H1 (cell line): ENCODE data around the gene CGRRF1. TPM values are rescaled to one million over a fixed set of nuclear protein-coding genes. Genes with fewer than 3 reads are reported as not detected.

ENCODE experiments used
- ASH2L ChIP-seq: fragments of 200-600, 300-600 bp; sonication (generic); IDR thresholded peaks from one replicate; pipeline ENCODE4 v1.7.1; 2017; ENCODE audit warnings: low read length
- FOSL1 ChIP-seq: IDR thresholded peaks from 2 replicates; pipeline ENCODE4 v1.6.1; 2011; ENCODE audit warnings: mild to moderate bottlenecking, low read depth, low read length, moderate library complexity; ENCODE audit not compliant: insufficient read depth
- GABPA ChIP-seq: IDR thresholded peaks from 2 replicates; pipeline ENCODE4 v1.6.1; 2011; ENCODE audit warnings: mild to moderate bottlenecking, low read length, moderate library complexity, borderline replicate concordance; ENCODE audit not compliant: insufficient read depth
- GTF2F1 ChIP-seq: IDR thresholded peaks from 2 replicates; pipeline ENCODE4 v1.6.1; 2012; ENCODE audit warnings: low read depth, low read length, improper control_type of control experiment, borderline replicate concordance
- JUN ChIP-seq: IDR thresholded peaks from 2 replicates; pipeline ENCODE4 v1.6.1; 2011; ENCODE audit warnings: low read depth, mild to moderate bottlenecking, improper control_type of control experiment, low read length
- NRF1 ChIP-seq: IDR thresholded peaks from 2 replicates; pipeline ENCODE4 v1.6.1; 2011; ENCODE audit warnings: mild to moderate bottlenecking, low read depth, low read length, improper control_type of control experiment
- SP1 ChIP-seq: IDR thresholded peaks from 2 replicates; pipeline ENCODE4 v1.6.1; 2011; ENCODE audit warnings: low read depth, low read length
- SP4 ChIP-seq: IDR thresholded peaks from 2 replicates; pipeline ENCODE4 v1.6.1; 2012; ENCODE audit warnings: low read length, inconsistent platforms
- SRF ChIP-seq: IDR thresholded peaks from 2 replicates; pipeline ENCODE4 v1.6.1; 2011; ENCODE audit warnings: mild to moderate bottlenecking, low read depth, low read length, moderate library complexity
- TEAD4 ChIP-seq: IDR thresholded peaks from 2 replicates; pipeline ENCODE4 v1.6.1; 2012; ENCODE audit warnings: low read depth, low read length, inconsistent platforms, mixed read lengths
- polyA plus RNA-seq, 7 experiments: library from polyadenylated mRNA; depleted of rRNA in 3 of 7; stranded (reverse) in 5 of 7; unstranded in 2 of 7; fragments of >200 nt in 5 of 7; fragments of 200-250 nt in 2 of 7; gene quantifications; 1 replicate in 5 of 7; 2 replicates in 1 of 7; 4 replicates in 1 of 7; pipeline versions ENCODE4 v1.2.1 to v1.2.3, GENCODE V29; 2011 to 2013; ENCODE audit warnings: missing spikeins in 2 of 7, mixed read lengths in 2 of 7
- total RNA-seq: library from RNA; stranded (reverse); fragmentation: NEBNext Ultra II Directional; extraction: Animal tissue kit (Norgen Biotek cat#: 25700); gene quantifications from 2 replicates; pipeline ENCODE4 v1.2.1, GENCODE V29; 2021
- TF ChIP-seq, protein P1 (sequence below): IDR thresholded peaks from 2 replicates; pipeline ENCODE4 v1.6.1; 2012; ENCODE audit warnings: inconsistent platforms

CGRRF1 gene
- total and polyA plus RNA-seq, 2 of the 8 experiments (the other 6 are each of a cell fraction or from before 2014, with no cell fraction given), result 7.4 to 20.2 TPM

DNA sequence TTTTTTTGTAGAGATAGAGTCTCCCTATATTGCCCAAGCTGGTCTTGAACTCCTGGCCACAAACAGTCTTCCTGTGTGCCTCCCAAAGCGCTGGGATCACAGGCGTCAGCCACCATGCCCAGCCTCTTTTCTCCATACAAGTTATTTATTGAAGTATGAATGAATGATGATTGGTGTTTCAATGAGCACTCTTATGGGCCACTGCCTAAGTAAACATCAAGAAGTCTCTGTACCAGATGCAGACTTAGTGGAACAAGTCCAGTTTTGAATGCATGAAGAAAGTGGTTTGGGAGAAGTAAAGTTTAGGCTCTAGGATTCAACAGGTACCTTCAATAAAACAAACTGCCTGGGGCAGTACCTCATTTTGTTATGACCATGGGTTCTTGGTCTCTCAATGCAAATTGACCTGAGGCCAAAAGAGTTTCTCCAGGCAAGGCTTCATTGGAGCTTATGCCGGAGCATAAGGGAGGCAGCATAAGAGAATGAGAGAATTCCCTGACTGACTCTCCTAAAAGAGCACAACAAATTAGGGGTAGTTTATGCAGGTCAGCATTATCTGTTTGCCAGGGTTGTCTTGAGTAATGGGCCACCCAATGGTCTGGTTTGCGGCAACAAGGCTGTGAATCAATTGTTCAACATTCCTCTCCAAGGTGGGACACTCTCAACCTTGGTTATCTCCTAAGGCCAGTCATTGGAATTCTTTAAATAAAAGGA is 19.8 kb upstream of the CGRRF1 start (continued):
- TF ChIP-seq GTF2F1, result no peak
- no peak for TF ChIP-seq FOSL1
- no peak for TF ChIP-seq GABPA
- no peak for TF ChIP-seq JUN
- no peak for TF ChIP-seq SP4
- TF ChIP-seq NRF1, result no peak
- no peak for TF ChIP-seq ASH2L
- TF ChIP-seq SP1, result no peak
- TF ChIP-seq, protein P1, sequence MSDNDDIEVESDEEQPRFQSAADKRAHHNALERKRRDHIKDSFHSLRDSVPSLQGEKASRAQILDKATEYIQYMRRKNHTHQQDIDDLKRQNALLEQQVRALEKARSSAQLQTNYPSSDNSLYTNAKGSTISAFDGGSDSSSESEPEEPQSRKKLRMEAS, result no peak
- no peak for TF ChIP-seq TEAD4
- TF ChIP-seq SRF, result no peak
